ENCODE data around the gene TMEM231.
"Not testable (repeated sequence)": the region's sequence is repeated elsewhere in the genome, so short reads cannot be mapped to it uniquely, and the experiment has no call there.

TMEM231 gene

DNA sequence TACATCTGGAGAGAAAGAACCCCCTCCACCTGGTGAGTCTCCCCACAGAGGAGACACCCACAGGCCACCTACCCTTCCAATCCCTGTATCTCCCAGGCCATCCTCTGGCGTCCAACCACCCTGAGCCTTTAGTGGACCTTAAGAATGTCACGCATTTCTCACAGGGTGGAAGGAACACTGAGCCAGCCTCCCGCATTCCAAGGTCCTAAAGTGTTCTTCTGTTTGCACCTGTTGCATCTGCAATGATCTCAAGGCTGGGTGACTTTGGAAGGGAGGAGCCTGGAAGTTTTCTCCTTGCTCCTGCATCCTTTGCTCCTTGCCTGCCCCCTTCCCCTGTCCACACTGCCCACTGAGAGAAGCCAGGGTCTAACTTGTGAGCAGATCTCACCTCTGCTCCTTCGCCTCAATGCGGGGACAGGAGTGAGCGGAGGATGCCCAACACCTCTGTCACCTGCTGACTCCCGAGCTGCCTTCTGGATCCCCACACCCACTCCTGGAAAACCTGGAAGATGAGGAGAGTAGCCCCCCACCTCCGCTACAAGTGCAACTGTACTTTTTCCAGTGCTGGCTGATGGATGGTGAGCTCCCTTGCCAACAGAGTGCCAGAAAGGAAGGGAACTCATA, 23.8 kb downstream of the TMEM231 start:
- no peak for DNase-seq (ENCODE audit: low read depth)

DNA sequence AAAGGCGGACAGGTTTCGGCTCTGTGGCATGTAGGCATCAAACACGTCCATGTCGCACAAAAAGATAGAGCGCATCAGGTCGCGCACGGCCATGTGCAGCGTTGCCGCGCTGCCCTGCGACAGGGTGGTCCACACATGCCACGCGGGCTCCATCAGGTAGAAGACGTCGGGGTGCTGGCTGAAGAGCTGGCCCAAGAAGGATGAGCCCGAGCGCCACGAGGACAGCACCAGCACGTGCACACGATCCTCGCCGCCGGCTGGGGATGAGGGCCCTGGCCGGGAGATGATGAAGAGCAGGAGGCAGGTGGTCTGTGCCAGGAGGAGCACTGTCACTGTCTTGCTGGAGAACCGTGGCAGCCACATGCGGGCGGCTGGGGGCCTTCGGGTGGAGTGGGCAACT, 26.1 kb downstream of the TMEM231 start:
- no peak for DNase-seq (ENCODE audit: low read depth)

DNA sequence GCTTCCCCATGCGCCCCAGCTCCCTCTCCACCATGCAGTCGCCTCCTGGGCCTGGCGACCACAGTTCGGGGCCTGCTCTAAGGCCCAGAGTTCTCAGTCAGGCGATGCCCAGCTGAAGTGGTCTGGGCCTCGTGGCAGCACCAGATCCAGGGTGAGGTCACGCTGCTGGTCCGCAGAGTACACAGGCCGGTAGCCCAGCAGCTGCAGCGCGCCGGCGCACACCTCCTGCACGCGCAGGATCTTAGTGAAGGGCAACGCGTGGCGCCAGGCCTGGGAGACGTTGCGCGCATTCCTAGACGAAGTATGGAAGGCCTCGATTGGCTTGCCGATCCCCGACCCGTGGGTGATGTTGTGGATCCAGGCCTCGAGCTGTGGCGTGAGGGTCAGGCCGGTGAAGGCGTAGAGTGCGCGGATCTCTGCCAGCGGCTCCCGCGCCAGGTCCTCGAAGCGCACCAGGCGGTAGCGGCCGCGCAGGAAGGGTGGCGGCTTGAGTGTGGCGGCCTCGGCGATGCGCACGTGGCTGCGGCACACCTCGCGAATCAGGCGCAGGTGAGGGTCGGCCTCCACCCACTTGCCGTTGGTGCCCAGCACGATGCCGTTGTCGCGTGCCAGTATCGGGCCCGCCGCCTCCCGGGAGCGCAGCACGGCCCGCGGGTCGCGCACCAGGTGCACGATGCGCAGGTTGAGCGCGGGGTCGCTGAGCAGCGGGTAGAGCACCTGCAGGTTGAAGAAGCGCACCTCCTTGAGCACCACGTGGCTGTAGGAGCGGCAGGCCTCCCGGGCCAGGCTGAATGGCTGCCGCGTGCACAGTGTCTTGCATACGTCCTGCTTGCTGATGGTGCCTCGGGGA, 26.8 kb downstream of the TMEM231 start:
- no peak for DNase-seq (ENCODE audit: low read depth)

DNA sequence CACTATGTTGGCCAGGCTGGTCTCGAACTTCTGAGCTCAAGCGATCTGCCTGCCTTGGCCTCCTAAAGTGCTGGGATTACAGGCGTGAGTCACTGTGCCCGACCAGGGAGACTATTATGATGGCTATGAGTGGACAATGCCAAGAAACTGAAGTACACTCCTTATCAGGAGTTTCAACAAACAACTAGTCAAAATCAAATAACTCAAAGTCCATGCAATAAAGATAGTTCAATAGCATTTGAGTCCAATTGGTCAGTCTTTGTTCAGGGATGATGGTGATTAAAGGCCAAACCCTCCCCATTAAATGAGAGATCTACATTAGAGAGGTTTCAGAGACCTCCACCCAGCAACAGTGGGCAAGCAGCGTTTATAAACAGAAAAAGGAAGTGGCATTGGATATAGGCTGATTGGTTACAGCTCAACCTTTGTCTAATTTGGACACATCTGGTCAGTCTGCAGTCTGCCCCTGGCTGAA, 28.2 kb downstream of the TMEM231 start:
- DNase-seq (ENCODE audit: low read depth), result no peak

DNA sequence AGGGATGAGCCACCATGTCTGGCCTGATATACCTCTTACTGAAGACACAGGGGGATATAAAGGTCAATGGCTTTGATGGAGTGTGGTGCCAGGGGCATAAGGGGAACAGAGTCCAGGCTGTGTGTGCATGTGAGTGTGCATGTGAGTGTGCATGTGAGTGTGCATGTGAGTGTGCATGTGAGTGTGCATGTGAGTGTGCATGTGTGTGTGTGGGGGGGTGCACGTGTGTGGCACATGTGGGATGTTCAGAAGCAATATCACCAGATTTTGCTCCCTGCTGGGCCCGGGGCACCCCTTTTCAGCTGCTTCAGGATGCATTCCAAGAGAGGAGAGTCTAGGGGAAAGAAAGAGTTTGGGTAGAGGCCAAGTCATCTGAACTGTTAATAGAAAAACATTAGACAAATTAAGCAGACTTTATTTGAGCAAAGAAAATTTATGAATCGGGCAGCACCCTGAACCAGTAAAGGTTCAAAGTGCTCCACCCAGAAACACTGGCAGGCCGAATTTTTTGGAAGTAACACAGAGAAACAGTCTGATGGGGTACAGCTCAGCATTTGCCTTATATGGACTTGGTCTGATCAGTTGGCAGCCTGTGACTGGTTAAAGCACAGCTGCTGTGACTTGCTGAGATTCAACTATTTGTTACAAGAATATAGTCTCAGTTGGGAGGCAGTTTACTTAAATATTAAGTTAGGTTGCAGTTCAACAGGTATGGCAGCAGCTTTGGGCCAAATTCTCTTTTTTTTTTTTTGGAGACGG, 29.8 kb downstream of the TMEM231 start:
- no peak for DNase-seq (ENCODE audit: low read depth)

DNA sequence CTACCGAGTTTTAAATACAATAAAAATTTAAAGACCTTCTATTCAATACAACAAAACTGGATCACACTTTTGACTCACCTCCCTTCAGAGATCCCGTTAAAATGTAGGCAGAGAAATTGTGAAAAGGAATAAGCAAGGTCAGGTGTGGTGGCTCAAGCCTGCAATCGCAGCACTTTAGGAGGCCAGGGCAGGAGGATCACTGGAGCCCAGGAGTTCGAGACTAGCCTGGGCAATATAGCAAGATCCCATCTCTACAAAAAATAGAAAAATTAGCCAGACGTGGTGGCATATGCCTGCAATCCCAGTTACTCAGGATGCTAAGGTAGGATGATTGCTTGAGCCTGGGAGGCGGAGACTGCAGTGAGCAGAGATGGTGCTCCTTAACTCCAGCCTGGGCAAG, 36.9 kb downstream of the TMEM231 start:
- no peak for DNase-seq (ENCODE audit: low read depth)

DNA sequence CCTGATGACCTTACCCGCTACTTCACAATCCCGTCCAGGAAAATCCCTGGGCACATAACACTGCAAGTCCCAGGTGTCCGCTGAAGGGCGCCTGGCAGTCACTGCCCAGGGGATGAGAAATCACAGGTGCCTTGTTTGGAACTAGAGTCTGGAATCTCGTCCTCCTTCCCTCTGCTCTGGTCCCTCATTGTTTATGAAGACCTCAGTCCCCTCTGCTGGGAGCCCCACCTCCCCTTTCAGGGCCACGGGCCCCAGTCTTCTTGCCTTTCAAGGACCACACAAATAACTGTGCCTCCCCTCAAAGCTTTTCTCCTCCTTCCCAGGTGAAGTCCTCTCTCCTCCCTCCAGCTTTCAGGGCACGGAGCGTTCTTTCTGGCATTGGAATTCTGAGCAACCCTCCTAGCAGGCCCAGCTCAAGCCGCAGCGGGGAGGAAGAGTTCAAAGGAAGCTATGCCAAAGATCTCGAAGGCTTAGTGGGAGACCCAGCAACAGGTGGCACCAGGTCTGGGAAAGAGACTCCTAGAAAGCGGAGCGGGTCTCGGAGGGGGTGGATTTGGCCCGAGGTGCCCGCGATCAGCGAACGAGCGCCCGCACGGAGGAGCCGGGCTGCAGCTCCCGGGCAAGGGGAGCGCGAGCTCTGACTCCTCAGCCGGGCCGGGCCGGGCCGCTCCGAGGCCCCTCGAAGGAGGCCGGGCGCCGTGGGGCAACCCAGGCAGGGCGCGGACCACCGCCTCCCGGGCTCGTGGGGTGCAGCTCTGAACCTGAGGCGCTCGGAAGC, 39.7 kb downstream of the TMEM231 start:
- DNase-seq (ENCODE audit: low read depth), result not testable (repeated sequence)

DNA sequence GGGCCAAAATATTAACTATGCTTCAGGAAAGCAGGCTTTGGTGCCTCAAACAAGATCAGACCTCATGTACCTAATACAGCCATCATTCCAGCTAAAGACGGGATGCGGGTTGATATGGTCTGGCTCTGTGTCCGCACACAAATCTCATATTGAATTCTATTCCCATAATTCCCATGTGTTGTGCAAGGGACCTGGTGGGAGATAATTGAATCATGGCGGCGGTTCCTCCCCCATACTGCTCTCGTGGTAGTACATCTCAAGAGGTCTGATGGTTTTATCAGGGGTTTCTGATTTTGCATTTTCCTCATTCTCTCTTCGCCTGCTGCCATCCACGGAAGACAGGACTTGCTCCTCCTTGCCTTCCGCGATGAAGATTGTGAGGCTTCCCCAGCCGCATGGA, 41.8 kb downstream of the TMEM231 start:
- DNase-seq (ENCODE audit: low read depth), result no peak

DNA sequence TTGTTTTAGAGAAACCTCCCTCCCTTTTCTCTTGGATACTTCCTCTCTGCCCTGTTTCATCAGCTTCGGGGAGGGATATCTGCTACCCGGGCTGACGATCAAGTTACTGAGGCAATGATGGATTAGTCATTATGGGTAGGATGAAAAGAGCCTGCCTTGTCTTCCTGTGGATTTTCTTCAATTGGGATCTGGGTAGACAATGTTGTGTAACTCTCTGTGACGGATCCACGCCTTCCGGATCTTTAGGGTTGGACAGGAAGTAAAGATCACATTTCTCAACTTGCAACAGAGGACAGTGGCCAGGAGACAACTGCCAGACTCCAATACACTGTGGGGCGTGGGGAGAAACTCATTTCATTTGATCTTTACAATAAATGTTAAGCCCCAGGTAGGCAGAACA, 49.5 kb downstream of the TMEM231 start:
- DNase-seq (ENCODE audit: low read depth), result no peak

DNA sequence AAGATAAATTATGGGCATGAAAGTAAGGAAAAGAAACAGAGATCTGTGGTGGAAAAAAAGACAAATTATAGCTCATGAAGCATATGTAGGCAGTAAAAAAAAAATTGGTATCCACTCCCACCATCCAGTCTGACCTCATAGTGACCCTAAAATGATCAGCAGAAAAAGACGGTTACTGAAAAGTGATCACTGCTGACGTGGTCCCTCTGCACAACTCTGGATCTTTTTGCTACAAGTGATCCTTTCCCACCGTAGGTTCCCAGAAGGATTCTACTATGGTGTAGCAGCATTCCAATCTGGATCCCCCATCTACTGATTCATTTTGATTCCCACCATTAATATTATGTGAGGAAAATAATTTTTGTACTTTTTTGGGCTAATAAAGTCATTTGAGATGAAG, 49.9 kb downstream of the TMEM231 start:
- DNase-seq (ENCODE audit: low read depth), result no peak

DNA sequence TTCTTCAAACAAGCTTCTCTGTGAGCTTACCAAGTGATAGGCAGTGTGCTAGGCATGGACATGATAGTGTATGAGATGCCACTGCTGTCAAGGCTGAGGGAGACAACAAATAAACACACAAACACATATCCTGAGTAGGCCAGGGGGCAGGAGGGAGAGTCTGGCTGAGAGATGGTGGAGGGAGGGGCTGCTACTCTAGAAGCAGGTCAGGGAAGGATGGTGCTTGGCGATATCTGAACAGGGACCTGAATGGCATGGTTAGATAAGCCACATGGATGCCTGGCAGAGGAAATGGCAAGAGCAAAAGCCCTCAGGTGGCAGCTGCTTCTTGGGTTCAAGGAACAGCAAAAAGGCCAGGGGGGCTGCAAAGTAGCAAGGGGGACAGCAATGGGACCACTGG, 52.3 kb downstream of the TMEM231 start:
- DNase-seq (ENCODE audit: low read depth), result no peak

DNA sequence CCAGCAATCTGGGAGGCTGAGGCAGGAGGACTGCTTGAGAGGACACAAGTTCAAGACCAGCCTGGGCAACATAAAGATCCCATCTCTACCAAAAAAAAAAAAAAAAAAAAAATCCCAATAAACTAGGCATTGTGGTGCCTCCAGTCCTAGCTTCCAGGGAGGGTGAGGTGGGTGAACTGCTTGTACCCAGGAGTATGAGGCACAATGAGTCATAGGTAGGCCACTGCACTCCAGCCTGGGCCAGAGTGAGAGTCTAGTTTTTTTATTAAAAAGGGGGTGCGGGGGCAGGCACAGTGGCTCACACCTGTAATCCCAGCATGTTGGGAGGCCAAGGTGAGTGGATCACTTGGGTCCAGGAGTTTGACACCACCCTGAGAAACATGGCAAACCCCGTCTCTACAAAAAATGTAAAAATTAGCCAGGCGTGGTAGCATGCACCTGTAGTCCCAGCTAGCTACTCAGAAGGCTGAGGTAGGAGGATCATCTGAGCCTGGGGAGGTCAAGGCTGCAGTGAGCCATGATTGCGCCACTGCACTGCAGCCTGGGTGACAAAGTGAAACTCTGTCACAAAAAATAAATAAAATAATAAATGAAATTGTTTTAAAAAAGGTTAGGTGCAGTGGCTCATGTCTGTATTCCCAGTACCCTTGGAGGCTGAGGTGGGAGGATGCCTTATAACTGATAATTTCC, 53.0 kb downstream of the TMEM231 start:
- DNase-seq (ENCODE audit: low read depth), result no peak

DNA sequence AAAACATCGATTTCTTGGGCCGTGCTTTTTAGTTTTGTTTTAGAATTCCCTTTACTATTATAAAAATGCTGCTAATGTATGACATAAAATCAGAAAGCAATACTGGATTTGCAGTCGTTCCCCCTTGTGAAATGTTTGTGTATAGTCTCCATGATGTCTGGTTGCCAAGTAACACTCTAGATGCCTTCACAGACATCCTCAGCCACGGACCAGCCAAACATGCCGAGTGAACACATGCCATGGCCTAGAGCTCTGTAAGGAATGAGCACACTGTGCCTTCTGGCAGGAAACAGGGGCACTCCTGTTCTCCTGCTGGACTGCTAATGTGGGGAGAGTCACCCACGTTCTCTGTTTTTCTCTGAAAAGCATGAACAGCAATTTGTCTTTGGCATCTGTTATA, 54.2 kb downstream of the TMEM231 start:
- not testable (repeated sequence) for DNase-seq (ENCODE audit: low read depth)

DNA sequence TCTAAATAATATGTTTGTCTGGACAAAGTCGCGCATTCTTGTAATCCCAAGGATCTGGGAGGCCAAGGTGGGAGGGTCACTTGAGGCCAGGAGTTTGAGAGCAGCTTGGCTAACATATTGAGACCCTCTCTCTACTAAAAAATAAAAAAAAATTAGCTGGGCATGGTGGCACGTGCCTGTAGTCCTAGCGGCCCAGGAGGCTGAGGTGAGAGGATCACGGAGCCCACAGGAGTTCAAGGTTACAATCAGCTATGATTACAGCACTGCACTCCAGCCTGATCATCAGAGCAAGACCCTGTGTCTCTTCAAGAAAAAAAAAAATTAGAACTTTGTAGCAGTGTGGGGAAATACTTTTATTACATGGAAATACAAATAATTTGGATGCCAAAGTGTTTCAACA, 54.7 kb downstream of the TMEM231 start:
- no peak for DNase-seq (ENCODE audit: low read depth)

DNA sequence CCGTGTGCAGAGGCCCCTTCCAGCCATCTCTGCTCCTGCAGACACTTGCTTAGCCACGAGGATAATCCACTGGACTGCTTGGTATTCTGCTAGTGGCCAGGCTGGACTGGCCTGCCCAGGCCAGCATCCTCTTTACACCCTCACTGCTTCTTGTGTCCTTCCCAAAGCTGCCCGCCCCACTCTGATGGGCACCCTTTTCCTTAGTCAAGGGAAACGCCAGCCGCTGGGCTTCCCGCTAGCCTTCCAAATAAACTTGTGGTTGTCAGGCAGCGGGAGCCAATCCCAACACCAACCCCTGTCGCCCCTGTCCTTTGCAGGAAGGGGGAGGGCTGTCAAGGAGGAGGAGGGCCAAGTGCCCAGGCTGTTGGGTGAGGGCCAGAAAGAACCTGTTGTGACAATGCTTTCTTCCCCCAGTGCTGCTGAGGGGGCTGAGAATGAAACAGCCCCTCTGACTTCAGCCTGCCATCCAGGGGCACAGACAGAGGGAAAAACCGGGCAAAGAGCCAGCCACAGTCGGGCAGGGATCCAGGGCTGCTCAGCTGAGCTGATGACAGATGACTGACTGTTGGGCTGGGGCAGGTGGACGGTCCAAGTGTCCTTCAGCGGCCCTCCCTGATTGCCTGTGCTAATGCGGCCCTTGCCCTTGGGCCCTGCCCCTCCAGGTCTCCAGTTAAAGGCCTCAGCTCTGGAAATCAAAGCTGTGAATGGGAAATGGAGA, 57.3 kb downstream of the TMEM231 start:
- not testable (repeated sequence) for DNase-seq (ENCODE audit: low read depth)

DNA sequence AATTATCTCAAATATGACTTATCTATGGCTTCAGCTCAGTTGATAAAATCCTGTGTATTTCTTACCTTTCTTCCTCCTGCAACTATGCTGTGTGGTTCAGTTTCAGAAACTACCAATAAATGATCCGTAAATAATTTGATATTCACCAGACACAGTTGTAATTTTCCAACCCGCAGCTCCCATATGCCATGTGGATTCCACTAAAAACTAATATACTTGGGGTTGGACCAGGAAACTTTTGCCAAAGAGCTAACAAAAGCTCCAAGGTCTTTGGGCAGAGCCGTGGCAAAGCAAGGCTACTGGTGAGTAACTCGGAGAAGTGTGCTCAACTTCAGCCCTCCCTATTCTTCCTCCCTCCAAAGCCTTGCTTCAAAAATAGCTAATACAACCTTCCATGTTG, 58.5 kb downstream of the TMEM231 start:
- DNase-seq (ENCODE audit: low read depth), result no peak

DNA sequence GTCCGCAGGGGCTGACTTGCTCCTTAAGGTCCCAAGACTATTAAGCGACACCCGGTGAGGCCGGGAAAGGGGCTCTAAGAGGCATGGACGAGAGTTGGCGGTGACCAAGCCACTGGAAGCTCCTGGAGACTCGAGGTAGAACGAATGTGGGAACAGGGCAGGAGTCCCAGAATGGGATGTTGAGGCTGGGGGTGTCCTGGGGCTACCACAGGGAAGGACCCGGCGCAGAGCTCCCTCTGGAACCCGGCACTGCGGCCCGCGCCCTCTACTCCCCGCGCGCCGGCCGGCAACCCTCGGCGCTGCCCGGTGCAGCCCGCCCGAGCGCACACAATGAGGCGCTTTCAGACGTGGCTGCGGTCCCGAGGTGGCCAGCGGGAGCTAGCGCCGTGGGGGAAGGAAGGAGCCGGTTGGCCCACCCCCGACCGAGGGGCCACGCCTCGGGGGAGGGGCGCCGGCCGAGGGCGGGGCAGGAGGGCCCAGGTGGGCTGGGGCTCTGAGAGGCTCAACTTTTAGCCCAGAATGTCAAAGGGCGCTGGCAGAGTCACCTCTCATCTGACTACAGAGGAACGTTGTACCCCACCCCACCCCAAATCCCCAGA, 60.9 kb downstream of the TMEM231 start, which contains the start of gene CHST6:
CHST6 (minus strand) TSS at position 366 of the 599 bp plus-strand sequence. CDS start 15,613 bp downstream, outside the sequence.
- no peak for DNase-seq (ENCODE audit: low read depth)

DNA sequence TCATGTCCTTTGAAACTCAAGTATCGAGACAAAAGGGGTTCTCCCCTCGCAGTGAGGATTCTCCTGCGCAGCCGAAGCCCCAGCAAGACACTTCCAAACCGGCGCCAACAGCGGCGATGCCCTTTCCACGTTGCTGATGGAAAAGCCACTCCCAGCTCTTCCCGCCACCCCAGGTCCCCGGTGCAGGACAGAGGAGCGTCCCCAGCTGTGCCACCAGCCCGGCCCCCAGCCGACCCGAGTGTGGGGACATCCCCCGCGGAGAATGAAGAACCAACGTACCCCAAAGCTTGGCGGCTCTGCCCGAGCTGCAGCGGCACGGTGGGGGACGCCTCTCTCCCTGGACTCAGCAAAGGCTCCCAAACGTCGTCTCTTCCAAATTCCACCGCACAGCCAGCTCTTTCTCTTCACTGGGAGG, 61.4 kb downstream of the TMEM231 start:
- DNase-seq (ENCODE audit: low read depth), result no peak

DNA sequence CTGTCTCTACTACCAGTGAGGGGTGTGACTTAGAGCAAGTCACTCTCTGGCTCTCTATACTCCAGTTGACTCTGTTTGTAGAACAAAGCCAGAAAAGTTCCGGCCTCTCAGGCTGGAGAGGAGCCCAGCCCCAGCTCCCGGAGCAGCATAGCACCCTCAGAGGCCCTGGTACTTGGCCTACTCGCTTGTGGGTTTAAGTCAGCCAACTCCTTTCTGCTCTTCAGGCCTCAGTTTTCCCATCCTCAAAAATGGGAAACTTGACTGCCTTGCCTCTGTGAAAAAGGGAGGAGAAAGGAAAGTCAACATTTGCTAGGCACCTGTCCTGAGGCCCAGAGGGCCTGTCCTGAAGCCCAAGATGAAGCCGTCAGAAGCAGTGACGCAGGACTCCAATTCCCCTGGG, 61.9 kb downstream of the TMEM231 start:
- DNase-seq (ENCODE audit: low read depth), result no peak

DNA sequence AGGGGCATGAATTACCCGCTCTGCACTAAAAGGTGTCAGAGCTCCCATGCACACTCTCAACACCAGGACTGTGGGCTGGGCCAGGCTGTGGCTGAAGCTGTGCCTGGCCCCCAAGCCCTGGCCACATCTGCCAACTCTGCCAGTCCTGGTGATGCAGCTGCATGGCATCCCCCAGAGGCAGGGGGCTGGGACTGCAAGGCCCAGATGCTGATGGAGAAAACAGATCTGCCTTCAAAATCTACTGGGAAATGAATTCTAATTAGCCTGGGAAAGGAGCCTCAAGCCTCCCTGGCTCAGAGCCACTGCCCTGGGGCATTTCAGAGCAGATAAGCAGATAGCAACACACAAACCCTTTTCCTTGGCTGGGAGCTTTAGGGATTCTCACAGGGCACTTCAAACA, 64.2 kb downstream of the TMEM231 start:
- DNase-seq (ENCODE audit: low read depth), result no peak
